HG02623 (cell line): ENCODE results near the gene APCDD1L.

Experiments used
- ATAC-seq: cut with Tn5 transposase; IDR thresholded peaks from one replicate; pipeline ENCODE4 v1.9.1; 2021; ENCODE audit warnings: moderate library complexity; ENCODE audit not compliant: unreplicated experiment

APCDD1L gene

DNA sequence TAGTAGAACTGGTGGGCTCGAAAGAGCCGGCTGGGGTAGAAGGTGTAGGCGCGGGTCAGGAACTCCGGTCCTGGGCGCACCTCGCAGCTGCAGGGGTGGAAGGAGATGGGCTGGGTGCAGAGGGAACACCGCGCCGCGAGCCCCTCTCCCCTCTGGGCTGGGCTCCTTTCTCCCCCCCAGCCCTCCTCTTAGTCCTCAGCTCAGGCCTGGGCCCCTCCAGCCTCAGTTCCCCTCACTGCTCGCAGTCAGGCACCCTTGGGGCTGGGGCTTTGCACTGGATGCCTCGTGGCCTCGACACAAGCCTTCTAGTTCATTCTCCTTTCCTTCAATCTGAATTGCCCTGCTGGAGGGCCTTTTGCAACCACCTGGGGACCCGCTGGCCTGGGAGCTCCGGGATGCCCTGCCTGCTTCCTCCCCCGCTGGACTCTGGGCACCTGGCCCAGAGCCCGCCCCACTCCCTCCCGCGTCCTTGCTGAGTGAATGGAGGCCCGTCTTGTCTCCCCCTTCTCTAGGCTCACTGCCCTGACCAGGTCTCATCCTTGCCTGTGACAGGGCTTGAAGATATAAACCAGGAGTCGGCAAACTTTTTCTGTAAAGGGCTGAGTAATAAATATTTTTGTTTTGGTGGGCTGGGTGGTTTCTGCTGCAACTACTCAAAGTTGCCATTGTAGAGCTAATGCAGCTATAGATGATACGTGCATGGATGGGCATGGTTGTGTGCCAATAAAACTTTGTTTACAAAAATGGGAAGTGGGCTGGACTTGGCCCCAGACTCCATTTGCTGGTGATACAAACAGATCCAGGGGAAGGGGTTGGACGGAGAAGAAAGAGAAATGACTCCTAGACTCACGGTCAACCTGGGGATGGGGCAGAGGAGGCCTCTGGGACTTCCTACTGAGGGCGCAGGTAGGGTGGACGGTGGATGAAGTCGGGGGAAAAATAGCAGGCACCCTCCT, 47.3 kb downstream of the APCDD1L start:
- ATAC-seq, result no peak

DNA sequence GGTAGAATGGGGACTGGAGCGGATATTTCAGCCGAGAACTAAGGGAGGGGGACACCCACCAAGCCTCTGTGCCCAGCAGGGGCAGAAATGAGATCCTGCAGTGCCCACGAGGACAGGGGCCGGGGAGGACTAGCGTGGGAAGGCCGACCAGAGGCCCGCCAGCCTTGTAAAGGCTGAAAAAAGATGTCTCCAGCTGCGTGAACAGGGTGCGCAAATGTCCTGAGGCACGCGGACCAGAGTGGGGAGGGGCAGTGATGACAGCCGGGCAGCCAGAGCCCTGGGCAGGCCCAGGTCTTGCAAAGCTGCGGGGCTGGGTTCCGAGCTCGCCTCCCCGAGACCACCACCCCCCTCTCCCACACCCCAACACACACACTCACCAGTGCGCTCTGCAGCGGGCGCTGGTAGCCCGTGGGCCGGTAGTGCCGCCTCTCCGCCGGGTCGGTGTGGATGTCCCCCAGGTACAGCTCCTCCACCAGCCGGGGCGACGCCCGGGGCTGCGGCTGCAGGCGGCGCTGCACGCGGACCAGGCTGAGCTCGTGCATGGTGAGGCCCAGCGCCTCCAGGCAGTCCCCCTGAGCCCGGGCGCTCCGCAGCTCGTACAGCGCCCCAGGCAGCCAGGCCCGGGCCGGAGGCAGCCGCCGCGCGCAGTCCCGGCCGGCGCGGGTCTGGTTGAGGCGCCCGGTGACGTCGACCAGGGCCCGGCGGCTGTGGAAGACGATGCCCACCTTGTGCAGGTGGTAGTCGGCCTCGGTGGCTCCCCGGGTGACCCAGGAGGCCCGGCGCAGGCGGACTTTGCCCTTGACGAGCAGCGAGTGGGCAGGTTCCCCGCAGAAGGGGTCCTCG, 48.2 kb downstream of the APCDD1L start:
- ATAC-seq, result no peak

DNA sequence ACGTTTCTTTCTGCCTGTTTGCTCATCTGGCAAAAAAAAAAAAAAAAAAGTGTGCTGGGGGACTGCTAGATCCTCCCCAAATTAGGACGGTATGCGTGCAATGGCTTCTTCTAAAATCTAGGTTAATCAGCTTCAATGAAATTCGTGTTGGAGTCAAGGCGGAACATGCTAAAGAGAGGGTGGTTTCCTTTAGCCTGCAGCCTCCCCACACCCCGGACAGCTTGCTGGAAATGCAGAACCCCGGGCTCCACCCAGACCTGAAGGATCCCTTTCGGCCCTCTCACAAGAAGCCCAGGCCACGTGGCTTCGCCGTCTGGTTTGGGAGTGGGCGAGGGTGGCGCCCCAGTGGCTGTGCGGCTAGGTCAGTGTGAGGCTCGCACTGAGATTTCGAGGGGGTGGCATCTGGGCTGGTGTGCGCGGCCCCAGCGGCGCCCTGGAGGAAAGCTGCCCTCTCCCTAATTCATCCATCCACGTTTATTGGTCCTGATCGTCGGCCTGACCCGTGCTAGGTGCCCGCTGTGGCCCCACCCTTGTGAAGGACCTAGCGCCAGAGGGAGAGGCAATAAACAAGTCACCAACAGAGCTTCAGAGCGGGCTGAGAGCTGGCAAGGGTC, 49.0 kb downstream of the APCDD1L start:
- no peak for ATAC-seq

DNA sequence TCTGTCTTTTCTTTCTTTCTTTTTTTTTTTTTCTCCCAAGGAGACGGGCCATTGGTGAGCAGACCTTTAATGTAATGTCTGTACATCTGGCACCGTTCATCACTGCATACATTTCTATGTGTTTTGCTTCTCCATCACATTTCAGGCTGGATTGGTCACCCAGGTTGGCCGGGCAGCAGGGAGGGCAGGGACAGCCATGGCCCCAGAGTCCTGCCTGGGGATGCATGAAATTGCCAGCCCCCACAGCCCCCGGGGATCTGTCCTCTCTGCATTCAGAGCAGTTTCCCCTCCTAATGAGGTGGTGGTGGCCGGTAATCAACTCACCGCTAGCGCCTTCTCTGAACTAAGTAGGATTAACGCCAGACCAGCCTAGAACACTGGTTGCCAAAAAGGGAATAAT, 50.4 kb downstream of the APCDD1L start:
- ATAC-seq, result no peak

DNA sequence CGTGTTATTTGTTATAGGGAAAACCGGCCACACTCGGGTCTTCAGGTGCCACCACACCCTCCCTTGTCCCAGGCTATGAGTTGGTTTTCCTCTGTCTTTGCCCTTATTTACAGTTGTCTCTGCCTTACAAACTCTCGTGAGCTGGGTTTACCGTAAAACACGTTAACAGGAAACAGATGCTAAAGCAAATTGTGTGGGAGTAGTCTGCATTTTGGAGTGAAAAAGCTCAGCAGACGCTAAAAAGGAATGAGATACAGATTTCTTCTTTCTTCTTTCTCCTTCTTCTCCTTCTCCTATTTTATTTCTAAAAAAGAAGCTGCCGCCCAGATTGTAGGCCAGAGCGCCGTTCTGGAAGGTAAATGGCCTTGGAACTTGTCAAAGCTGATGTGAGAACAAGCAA, 51.9 kb downstream of the APCDD1L start:
- no peak for ATAC-seq

DNA sequence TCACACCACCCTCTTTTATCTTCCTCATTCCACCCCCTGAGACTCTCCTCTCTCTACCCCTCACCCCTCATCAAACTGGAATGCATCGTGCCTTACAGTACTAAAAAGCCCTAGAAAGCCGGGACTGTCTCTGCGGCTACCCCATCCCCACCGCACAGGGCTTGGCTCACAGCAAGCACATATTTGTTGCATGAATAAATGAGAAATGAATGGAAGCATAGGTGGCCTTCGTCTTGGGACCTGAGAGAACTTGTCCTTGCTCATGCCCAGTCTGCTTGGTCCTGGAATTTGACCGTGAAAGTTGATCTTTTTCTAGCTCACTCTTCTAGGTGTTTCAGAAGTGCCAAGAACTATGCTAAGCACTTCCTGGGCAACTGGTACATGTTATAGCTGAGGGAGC, 53.3 kb downstream of the APCDD1L start:
- ATAC-seq, result no peak

DNA sequence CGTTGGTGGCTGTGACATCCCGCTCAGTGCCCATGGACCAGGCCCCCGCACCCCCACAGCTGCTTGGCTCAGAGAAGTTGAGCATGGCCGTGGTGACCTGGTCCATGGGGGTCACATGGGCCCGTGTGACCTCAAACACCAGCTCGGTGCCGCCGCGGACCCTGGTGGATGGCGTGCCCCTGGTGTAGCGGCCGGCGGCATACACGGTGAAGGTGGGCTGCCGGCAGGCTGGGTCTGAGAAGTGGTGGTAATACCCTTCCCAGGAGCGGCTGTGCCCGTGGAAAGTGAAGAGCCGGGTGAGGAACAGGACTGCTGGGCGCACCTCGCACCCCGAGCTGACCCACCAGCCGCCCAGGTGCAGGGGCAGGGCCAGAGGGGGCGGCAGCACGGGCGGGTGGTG, 54.1 kb downstream of the APCDD1L start:
- no peak for ATAC-seq

DNA sequence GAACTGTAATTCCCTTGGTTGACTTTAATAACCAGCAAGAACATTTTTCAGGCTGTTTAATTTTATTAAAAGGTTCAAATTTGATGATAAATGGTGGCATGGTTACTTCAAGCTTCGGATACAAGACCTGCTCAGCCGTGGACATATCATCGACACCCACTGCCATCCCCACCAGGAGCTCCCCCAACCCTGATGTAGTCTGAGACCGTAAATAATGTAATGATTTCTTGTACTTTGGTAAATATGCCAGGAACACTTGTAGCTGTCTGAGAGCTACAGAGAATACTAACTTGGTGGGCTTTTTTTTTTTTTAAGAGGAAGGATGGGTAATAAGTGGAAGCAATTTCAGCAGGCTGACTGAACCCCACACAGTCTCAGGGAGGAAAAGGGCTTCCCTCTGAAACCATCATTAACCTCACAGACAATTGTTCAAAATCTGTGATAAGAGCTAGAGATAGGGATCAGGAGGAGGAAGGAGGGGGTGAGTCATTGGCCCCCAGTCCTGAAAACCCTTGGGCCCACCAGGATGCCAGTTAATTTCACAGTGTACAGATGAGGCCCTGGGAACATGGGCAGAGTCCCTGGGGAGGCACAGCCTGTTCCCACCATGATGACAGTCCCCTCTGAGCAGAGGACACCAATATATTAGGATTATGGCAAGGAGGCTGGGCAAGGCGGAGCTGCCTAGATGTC, 56.0 kb downstream of the APCDD1L start:
- ATAC-seq, result peak; percentile 11

DNA sequence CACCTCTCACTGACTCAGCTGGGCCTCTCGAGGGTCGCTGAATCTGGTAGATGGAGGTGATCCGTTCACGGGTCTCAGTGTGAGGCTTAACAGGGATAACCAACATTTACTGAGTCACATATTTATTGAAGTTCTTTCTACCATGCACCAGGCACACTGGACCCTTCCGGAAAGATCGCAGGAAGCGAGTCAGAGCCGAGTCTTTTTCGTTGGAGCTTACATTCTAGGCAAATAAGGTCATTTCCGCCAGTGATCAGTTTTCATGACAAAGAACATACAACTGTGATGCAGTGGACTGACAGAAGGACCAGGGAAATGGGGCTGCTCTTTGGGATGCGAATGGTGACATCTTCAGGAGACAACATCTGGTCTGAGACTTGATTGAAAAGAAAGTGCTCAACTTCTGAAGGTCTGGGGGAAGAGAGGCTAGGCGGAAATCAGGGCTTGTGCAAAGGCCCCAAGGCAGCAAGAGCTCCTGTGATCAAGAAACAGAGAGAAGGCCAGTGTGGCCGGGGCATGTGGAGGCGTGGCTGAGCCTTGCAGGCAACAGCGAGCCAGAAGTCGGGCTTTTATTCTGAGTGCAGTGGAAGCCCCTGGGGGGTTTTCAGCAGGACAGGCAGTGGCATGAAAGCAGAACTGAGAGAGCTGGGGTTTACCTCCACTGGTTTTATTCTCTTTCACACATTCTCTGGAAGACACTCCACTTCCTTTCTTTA, 56.7 kb downstream of the APCDD1L start:
- ATAC-seq, result peak; percentile 96

DNA sequence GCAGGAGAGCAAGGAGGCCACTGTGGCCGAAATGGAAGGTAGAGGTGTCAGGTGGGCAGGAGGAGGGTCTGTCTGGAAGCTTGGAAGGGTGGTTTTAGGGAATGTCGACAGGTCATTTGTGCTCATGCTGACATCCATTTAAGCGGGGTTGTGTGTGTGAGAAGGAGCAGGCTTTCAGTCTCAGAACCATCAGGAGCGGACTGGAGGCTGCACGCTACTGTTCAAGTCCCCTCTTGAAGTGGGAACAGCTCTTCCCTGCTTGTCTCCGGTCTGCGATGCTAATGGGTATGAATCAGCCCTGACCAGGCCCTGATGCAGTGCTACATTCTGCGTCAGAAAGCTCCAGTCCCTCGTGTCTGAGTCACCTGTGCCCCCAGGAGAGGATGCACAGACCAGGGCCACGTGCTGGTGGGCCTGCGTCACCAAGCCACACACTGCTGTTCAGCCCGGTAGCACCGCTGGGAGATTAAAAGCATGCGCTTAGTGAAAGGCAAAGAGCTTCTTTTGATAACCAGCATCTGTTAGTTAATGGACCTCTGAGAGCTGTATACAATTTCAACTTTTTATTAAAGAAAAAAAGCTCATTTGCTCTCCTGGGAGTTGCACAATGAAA, 58.0 kb downstream of the APCDD1L start:
- ATAC-seq, result no peak

DNA sequence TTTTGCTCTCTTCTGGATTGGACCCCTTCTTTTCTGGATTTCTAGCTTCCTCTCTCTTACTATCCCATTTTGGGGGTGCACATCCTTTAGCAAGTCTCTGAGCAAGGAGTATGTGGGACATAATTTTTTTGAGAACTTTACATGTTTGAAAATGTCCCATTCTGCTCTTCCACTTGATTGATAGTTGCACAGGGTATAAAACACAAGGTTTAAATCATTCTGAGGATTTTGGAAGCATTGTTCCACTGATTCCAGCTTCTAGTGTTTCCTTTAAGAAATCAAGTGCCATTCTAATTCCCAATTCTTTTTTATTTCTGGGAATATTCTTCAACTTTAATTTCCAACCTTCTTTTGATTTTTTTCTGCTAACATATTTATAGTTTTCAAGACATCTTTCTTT, 60.7 kb downstream of the APCDD1L start:
- no peak for ATAC-seq

DNA sequence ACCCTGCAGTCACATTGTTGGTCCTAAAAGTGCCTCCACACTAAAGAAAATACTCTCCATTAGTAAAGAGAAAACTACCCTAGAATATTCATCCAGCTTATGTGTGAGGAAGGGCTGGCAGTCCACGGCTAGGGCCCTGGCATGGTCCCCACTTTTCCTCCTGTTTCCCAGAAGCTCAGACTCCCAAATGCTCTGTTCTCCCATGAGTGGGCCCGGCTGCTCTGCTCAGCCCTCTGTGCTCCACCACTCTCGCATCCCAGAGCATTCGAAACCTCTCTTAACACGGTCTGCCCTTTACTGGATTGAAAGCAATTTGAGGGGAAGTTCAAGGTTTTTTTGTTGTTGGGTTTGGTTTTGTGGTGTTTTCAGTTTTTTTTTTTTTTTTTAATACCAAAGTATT, 61.8 kb downstream of the APCDD1L start:
- ATAC-seq, result no peak

DNA sequence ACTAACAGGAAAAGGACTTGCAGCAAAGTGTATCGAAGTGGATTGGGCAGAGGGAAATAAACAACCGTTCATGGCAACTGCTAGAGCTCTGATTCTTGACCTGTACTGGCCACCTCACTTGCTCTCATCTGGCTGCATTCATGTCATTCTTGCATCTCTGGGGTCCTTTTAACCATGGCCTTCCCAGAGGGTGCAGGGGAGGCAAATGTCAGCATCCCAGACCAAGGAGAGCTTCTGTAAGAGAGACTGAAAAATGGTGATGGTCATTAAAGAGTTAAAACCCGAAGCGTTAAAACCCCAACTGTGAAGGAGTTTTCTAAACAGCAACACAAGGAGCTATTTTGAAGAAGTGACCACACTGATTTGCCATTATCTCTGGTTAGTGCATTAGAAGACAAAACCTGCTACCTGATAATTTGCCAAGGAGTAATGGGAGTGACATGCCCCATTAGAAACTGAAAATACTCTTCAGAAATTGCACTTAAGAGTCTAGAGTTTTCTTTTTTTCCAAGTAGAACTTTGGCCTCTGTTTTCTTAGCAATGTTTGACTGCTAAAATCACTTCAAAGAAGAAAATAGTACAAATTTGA, 62.4 kb downstream of the APCDD1L start:
- no peak for ATAC-seq

DNA sequence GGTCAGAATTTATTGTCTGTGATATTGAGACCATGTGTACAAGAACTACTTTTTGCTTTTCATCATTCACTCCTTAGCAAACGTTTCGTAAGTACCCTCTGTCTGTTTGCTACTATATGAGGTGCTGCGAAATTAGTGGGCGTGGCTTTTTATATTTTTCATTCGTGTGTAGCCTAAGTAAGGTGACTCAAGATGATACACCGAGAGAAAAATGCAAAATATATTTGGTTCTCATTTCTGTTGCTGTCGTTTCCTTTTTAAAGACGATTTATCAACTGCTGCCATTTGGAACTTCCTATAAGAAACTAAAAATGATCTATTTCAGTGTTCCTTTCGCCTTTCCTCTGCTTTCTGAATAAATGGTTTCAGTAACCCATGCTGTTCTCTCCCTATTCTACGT, 64.9 kb downstream of the APCDD1L start:
- no peak for ATAC-seq

DNA sequence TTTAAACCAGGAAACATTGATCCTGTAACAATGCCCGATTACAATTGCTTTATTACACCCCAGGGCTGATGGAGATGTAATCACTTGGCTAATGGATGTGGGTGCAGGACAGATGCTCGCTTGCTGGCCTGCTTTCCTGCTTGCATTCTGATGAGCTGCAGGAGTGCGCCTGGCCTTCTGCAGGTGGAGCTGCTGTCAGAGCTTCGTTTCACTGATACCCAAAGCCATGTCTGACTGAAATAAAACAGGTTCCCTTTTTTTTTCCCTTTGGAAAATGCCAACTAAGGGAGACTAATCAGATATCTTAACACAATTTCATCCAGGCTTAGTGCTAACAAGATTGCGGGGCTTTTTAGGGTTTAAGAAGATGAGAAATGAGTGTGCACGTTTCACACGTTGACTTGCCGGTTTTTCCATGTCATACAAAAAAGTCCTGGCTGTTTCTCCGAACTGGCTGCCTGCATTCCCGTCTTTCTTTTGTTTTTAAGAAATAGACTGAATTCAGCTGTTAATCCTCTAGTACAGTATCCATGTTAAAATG, 65.4 kb downstream of the APCDD1L start:
- ATAC-seq, result no peak

DNA sequence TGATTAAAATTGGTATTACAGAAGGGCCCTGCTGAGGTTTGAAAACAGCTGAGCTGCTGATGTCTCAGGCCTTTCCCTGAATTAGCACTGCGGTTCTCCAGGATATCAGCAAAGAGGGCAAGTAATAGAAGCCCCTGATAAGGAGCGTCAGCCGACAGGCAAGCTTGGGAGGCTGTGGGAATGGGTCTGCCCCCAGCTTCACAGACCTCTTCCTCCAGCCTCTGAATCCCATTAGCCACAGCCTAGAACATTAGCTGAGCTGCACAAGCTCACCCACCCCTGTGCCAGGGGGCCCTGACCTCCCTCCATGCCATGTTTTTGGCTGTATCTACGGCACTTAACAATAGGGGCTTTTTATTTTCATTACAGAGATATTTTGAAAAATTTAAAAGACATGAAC, 66.2 kb downstream of the APCDD1L start:
- no peak for ATAC-seq

DNA sequence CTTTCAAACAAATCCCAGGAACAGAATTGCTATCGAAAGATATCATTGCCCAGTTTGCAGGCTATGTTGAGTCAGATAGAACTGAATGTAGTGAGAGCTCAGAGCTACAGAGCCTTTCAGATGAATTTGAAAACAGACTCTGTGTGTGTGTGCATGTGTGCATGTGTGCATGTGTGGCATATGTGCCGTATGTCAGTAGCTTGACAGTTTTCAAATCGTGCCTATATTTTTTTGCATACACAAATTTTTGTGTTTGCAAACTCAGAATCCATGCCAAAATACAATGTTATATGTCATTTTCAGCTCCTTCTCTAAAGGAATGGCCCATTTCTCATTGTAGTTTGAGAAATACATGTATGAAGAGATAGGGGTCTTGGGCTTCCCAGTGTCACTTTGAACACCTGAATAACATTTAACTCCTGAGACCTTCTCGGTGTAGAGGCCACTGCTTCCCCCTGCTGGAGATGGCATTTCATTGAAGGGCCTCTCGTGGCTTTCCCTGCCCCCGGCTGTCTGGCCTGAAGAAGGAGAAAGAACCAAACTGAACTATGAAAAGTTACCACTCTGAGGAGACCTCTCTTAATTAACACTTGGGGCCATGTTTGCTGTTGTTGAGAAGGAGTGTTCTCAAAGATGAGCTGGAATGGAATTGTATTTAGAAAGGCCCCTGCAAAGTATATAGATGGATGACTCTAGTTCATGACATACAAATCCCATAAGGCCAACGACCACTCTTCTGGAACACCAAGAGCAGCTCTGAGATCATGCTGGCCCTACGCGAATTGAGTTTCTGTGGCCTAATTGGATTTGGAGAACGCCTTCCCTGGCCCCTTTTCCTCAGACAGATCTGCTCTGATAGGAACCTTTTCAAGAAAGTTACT, 67.4 kb downstream of the APCDD1L start:
- no peak for ATAC-seq

DNA sequence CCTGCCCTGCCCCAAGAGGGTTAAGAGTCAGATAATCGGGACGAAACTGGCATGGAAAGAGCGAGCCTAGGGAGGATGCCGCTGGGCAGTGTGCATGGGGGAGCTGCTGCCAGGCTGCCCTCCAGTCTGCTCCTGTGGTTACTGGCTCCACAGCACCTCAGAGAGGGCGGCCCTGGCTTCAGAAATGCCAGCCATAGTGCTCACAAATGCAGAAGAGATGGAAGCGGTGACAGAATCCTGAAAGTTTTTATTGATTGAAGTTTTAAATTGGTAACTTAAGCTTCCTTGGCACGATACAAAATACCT, 68.3 kb downstream of the APCDD1L start:
- ATAC-seq, result no peak
